SJSA1 (cell line): ENCODE measurements around the gene PTPRM. TPM values are rescaled to one million over a fixed set of nuclear protein-coding genes. Genes with fewer than 3 reads are reported as not detected.
"Not testable (repeated sequence)": the region's sequence is repeated elsewhere in the genome, so short reads cannot be mapped to it uniquely, and the experiment has no call there.

ENCODE experiments used
- DNase-seq, 2 experiments: peaks; one replicate each; pipeline ENCODE4 v3.0.0-alpha.2; 2015 to 2020; ENCODE audit warnings: low spot score in 2 of 2, low read depth in 1 of 2
- H3K27ac ChIP-seq: fragments of 250-450 bp; sonication (Bioruptor Pico); 2 replicates; pipeline ENCODE4 v1.5.1; 2020; ENCODE audit warnings: mild to moderate bottlenecking, moderate library complexity
- H3K27me3 ChIP-seq: fragments of 250-450 bp; sonication (Bioruptor Pico); replicated peaks from 2 replicates; pipeline ENCODE4 v1.5.1; 2020; ENCODE audit warnings: mild to moderate bottlenecking, moderate library complexity
- H3K36me3 ChIP-seq: fragments of 250-450 bp; sonication (Bioruptor Pico); 2 replicates; pipeline ENCODE4 v1.5.1; 2020; ENCODE audit warnings: mild to moderate bottlenecking
- H3K4me1 ChIP-seq: fragments of 250-450 bp; sonication (Bioruptor Pico); replicated peaks from 2 replicates; pipeline ENCODE4 v1.6.1; 2021; ENCODE audit warnings: mild to moderate bottlenecking
- H3K4me3 ChIP-seq: fragments of 250-450 bp; sonication (Bioruptor Pico); 2 replicates; pipeline ENCODE4 v1.5.1; 2020; ENCODE audit warnings: mild to moderate bottlenecking
- H3K9me3 ChIP-seq: fragments of 250-450 bp; sonication (Bioruptor Pico); replicated peaks from 2 replicates; pipeline ENCODE4 v1.5.1; 2020; ENCODE audit warnings: mild to moderate bottlenecking
- total RNA-seq: library from RNA; depleted of rRNA; stranded (reverse); fragments of >200 nt; shearing (Covaris generic); gene quantifications from 2 replicates; pipeline ENCODE4 v1.2.3, GENCODE V29; 2014

The PTPRM gene
- total RNA-seq, 1 experiment from 2014 or later = 68.3 TPM

DNA sequence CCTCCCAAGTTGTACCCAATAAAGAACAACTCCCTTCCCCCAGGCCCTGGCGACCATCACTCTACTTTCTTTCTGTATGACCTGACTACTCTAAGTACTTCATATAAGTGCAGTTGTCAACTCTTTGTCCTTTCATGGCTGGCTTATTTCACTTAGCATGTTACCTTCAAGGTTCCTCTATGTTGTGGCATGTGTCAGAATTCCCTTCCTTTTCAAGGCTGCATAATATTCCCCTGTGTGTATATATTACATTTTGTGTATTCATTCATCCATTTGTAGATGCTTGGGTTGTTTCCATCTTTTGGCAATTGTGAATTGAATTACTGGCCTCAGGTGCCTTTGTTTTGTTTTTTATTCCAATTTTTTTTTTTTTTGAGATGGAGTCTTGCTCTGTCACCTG is 860.2 kb downstream of the PTPRM start:
- Histone ChIP-seq H3K27me3 (no peaks in the 10 kb centered on the region), H3K4me1 (peaks cover 23% of the 10 kb centered on the region), H3K4me3 (no peak overlapping the region), H3K36me3 (no peaks in the 10 kb centered on the region), H3K9me3 (no peaks in the 10 kb centered on the region), H3K27ac (no peak overlapping the region)
- no peak for DNase-seq

DNA sequence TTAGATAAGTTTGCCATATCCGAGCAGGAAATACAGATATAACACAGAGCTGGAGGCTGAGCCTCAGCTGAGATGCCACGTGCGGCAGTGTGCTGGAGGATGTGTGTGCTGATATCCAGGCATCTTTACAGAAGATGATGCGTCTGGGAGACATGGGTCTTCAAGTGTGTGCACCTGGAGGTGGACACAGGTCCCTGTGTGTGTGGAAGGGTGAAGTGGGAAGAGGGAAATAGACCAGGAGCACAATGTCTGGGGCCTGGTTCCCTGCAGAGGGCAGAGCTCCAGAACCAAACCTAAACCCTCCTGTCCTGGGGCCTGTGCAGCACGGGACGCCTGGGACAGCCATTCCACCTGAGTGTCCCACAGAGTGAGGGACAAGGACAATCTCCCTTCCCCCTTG is 861.8 kb downstream of the PTPRM start:
- no peak for DNase-seq
- no peaks in the 10 kb centered on the region for H3K9me3 ChIP-seq
- H3K27me3 ChIP-seq = no peaks in the 10 kb centered on the region; the same call in 1 of the 2 replicates
- peaks cover 15% of the 10 kb centered on the region for H3K4me1 ChIP-seq
- no peak overlapping the region for H3K27ac ChIP-seq
- no peak overlapping the region for H3K4me3 ChIP-seq
- no peaks in the 10 kb centered on the region for H3K36me3 ChIP-seq

DNA sequence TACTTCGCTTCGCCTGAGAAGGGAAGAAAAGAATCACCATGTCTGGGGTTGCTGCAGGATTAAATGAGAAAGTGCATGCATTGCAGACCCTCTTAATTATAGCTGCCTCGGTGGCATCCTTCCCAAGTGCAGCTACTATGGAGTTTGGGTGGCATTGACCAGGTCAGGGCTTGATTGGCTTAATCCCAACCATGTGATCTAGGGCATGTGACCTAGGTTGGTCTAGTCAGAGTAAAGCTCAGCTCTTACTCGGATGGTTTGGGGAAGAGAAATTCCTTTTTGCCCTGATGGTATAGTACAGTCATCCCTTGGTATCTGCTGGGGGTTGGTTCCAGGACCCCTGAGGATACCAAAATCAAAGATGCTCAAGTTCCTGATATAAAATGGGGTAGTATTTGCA is 863.9 kb downstream of the PTPRM start:
- Histone ChIP-seq H3K27ac (no peak overlapping the region), H3K4me1 (no peaks in the 10 kb centered on the region), H3K9me3 (no peaks in the 10 kb centered on the region), H3K4me3 (no peak overlapping the region), H3K27me3 (no peaks in the 10 kb centered on the region; the same call in none of the 2 replicates), H3K36me3 (no peaks in the 10 kb centered on the region)
- DNase-seq = no peak

DNA sequence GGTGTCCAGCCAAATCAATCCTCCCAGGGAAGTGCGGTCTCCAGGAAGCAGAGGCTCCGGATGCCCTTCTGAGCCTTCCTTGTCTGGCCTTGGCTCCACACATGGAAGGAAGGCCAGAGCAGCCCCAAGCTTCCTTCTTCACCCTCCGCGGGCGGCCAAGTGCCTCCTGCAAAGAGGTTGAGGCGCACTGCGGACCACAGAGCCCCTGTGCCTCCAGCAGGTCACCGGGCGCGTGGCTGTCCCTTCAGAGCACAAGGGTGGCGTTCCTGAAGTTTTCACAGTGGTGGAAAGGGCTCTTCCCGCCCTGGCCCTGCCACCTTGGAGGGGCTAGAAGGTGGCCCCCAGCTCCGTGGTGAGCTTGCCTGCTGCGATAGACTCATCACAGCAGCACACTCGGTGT is 866.2 kb downstream of the PTPRM start:
- Histone ChIP-seq H3K36me3 (no peaks in the 10 kb centered on the region), H3K27me3 (no peaks in the 10 kb centered on the region; the same call in none of the 2 replicates), H3K9me3 (no peaks in the 10 kb centered on the region), H3K4me1 (no peaks in the 10 kb centered on the region), H3K4me3 (no peak overlapping the region), H3K27ac (no peak overlapping the region)
- no peak for DNase-seq

DNA sequence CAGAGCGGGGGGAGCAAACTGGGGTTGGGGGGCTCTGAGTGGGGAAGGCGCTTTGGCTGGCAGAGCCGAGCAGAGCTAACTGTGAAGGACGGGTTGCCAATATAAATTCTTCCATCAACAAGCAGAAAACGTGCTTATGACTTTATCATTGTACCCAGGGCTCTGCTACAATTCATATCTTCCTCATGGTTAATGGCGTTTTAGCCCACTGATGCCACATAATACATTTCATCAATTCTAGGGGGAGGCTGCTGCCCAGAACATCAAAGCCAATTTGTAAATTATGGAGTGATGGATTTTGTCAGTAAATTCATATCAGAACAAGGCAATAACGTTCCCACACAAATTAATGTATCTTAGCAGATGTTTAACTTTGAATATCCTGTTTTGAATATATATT is 866.7 kb downstream of the PTPRM start:
- H3K4me1 ChIP-seq = no peaks in the 10 kb centered on the region
- H3K36me3 ChIP-seq = no peaks in the 10 kb centered on the region
- no peaks in the 10 kb centered on the region; the same call in none of the 2 replicates for H3K27me3 ChIP-seq
- H3K4me3 ChIP-seq = no peak overlapping the region
- no peak overlapping the region for H3K27ac ChIP-seq
- H3K9me3 ChIP-seq = no peaks in the 10 kb centered on the region
- DNase-seq = no peak

DNA sequence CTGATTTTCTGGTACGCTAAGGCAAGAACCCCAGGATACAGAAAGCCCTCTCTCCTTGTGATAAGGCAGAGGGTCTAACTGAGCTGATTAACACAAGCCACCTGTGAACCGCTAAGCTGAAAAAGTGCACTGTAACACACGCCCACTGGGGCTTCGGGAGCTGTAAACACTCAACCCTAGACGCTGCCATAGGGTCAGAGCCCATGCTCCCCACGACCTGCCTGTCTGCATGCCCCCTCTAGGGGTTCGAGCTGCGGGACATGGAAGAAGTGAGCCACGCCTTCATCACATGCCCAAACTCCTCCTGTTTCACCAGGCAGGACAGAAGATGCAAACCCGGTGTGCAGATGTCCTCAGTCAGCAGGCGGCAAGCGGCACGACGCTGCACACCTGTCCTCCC is 868.3 kb downstream of the PTPRM start:
- Histone ChIP-seq H3K27ac (no peak overlapping the region), H3K36me3 (no peaks in the 10 kb centered on the region), H3K4me3 (no peak overlapping the region), H3K4me1 (no peaks in the 10 kb centered on the region), H3K27me3 (no peaks in the 10 kb centered on the region; the same call in none of the 2 replicates), H3K9me3 (no peaks in the 10 kb centered on the region)
- DNase-seq = no peak

DNA sequence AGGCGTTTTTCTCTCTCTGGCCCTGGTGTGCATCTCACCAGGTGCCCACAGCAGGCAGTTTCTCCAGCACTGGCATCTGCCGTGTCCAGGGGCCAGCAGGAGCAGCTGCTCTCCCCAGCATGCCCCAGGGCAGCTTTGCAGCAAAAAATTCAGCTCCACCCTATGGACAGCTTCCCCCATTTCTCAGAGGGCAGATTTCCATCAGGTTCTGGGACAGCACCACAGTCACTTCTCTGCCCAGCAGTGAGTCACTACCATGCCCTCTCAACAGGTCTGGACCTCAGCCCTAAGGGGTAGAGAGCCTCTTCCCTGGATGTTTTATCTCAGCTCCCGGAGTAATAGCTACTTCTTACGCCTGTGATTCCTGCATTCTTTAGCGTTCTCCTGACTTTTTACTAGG is 871.9 kb downstream of the PTPRM start:
- Histone ChIP-seq H3K27ac (no peak overlapping the region), H3K9me3 (no peaks in the 10 kb centered on the region), H3K36me3 (no peaks in the 10 kb centered on the region), H3K4me3 (no peak overlapping the region), H3K4me1 (no peaks in the 10 kb centered on the region), H3K27me3 (no peaks in the 10 kb centered on the region; the same call in 1 of the 2 replicates)
- no peak for DNase-seq

DNA sequence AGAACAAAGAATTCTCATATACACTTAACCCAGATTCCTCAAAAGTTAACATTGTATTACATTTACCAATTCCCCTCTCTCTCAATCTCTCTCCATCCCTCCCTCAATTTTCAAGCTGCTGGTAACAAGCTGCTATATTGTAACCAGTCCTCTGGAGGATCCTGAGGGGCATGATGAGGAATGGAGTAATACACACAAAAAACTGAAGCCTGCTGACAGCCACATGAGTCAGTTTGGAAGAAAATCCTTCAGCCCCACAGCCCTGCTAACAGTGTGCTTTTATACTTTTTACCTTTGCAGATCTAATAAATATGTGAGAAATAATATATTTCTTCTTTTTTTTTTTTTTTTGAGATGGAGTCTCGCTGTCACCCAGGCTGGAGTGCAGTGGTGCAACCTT is 876.4 kb downstream of the PTPRM start:
- Histone ChIP-seq H3K27ac (no peak overlapping the region), H3K4me3 (no peak overlapping the region), H3K9me3 (no peaks in the 10 kb centered on the region), H3K27me3 (no peaks in the 10 kb centered on the region), H3K36me3 (no peaks in the 10 kb centered on the region), H3K4me1 (no peaks in the 10 kb centered on the region)
- DNase-seq = no peak

DNA sequence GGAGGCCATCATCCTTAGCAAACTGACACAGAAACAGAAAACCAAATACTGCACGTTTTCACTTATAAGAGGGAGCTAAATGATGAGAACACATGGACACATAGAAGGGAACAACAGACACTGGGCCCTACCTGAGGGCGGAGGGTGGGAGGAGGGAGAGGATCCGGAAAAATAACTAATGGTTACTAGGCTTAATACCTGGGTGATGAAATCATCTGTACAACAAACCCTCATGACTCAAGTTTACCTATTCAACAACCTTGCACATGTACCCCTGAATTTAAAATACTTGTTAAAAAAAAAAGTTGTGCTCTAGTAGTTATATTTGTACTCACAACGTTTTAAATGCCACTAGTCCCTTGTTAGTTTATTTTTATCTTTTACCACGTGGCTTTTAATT is 879.8 kb downstream of the PTPRM start:
- not testable (repeated sequence) for H3K27me3 ChIP-seq, H3K36me3 ChIP-seq, H3K27ac ChIP-seq, H3K9me3 ChIP-seq, DNase-seq, H3K4me1 ChIP-seq, H3K4me3 ChIP-seq

DNA sequence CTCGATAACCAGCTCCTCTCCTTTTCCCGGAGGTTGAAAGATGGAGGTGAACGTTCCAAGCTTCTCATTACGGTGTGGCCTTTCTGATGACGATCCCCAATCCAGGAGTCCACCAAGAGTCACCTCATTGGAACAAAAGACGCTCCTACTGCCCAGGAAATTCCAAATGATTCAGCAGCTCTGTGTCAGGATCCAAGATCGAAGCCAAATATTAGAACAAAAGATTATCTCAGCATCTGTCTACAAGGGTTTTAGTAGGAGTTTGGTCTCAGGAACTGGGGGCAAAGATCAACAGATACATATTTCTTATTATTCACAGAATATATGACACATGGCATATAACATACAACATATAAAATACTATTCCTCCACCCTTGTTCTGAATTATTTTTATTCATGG is 881.0 kb downstream of the PTPRM start:
- Histone ChIP-seq H3K9me3 (no peaks in the 10 kb centered on the region), H3K27ac (no peak overlapping the region)

DNA sequence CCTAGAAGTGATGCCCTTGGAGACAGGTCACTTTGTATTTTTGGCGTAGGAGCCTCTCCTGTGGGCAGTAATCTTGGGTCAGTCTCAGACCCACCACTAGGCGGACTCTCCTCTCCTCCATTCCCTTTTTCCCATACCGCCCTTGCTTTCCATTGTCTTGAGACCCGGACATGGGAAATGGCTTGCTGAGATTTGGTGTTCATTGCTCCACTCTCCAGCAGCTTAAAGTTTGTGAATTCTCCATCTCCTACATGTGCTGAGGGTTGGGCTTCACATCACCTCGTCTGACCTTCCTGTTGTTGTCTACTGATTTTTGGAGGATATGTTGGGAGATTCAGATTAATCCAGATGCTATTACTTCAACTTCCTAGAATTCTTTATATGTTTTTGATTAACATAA is 882.9 kb downstream of the PTPRM start:
- no peaks in the 10 kb centered on the region for H3K27me3 ChIP-seq
- no peaks in the 10 kb centered on the region for H3K36me3 ChIP-seq
- H3K4me1 ChIP-seq = no peaks in the 10 kb centered on the region
- peak in 1 of 2 experiments; percentile 20 for DNase-seq
- no peak overlapping the region for H3K4me3 ChIP-seq
- H3K9me3 ChIP-seq = no peaks in the 10 kb centered on the region
- no peak overlapping the region for H3K27ac ChIP-seq

More for the DNA sequence above, 881.0 kb downstream of the PTPRM start:
- no peak for DNase-seq
- H3K4me3 ChIP-seq = no peak overlapping the region
- no peaks in the 10 kb centered on the region for H3K27me3 ChIP-seq
- no peaks in the 10 kb centered on the region for H3K36me3 ChIP-seq
- no peaks in the 10 kb centered on the region for H3K4me1 ChIP-seq

DNA sequence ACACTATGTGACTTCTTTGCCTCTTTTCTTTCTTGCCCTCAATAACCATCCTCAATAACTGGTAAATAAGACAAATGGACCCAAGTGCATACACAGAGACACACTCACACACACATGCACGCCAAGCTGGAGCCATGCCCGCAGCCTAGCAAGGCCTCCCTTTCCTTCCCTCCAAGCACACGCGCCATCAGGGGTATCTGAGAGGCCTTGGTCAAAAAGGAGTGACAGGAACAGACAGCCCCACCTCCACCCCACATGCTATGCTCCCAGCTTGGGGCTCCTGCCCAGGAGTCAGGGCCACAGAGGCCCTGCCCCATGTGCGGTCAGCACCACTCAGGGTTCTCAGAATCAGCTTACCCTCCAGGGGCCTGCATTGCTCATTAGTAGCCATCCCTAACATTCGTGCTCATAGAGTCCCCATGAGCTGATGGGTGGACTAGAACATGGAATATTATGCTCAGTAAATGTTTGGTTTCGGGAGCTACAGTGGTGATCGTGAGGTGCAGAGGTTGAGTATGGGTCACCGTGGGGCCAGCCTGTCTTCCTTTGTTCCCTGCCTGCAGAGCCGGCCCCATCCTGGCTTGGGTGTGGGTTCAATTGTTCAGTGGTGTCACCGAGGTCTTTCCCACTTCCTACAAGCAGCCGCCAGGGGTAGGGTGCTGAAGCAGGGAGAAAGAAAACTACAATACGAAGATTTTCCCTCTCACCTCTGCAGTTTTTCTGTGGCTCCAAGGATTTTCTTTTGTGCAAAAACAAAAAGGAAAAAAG is 884.0 kb downstream of the PTPRM start:
- no peaks in the 10 kb centered on the region for H3K27me3 ChIP-seq
- no peak for DNase-seq
- H3K4me3 ChIP-seq = no peak overlapping the region
- H3K36me3 ChIP-seq = no peaks in the 10 kb centered on the region
- H3K9me3 ChIP-seq = no peaks in the 10 kb centered on the region
- no peak overlapping the region for H3K27ac ChIP-seq
- H3K4me1 ChIP-seq = no peaks in the 10 kb centered on the region

DNA sequence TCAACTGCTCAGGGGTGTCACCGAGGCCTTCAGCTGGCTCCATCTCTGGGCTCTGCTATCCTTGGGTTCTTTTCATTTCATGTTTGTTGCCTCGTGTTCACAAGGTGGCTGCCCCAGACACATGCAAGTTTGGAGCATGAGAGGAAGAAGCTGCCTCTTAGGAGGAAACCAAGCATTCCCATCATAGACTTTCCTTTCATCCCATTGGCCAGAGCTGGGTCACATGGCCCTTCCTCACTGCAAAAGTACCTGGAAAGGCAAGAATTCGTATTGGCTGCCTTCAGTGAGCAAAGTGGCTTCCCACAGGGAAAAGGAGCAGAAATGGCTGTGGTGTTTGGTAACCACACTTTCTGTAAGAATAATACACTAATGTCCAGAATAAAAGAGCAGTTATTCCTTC is 886.4 kb downstream of the PTPRM start:
- H3K27me3 ChIP-seq = no peaks in the 10 kb centered on the region
- no peak for DNase-seq

DNA sequence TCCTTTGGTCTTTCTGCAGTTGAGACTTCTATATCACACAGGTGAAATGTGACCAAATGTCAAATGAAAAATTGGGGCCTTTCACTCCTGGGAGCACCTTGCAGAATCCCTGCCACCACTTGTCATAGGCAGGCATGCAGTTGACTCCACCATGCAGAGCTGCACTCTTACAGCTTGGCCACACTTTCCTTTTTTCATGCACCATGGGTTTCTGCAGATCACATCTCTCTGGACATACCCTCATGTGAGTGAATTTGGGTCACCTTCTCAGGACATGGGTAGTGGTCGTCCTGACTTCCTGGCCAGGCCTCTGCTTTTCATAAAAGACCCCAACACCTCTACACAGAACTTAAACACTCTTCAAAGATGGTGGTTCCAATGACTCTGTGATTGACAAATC is 887.0 kb downstream of the PTPRM start:
- no peaks in the 10 kb centered on the region for H3K36me3 ChIP-seq
- H3K4me3 ChIP-seq = no peak overlapping the region
- H3K27ac ChIP-seq = no peak overlapping the region
- H3K27me3 ChIP-seq = no peaks in the 10 kb centered on the region
- no peaks in the 10 kb centered on the region for H3K4me1 ChIP-seq
- DNase-seq = no peak
- H3K9me3 ChIP-seq = no peaks in the 10 kb centered on the region

More for the DNA sequence above, 886.4 kb downstream of the PTPRM start:
- Histone ChIP-seq H3K27ac (no peak overlapping the region), H3K9me3 (no peaks in the 10 kb centered on the region), H3K36me3 (no peaks in the 10 kb centered on the region), H3K4me3 (no peak overlapping the region), H3K4me1 (no peaks in the 10 kb centered on the region)
